Measurements from ENCODE around the gene MAP3K1. TPM values are rescaled to one million over a fixed set of nuclear protein-coding genes. Genes with fewer than 3 reads are reported as not detected.

The MAP3K1 gene
- total and polyA plus RNA-seq, 4 donors = 2.4 to 15.4 (median 6.7) TPM

DNA sequence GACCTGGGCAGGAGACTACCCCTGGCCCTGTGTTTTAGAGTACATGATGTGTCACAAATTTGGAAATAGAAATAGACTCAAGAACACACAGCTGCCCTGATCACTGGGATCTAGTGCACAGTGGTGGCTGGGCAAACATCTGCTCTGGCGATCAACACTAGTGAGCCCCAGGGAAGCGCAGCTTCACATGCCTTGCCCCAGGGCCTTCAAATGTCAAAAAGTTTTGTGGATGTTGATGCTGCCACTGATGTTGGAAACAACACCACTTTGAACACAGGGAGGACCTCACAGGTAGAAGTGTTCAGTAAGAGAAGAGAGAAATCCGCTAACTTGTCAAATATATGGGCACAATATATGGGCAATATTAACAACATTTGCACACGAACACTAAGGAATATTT, 7.1 kb upstream of the MAP3K1 start:
- DNase-seq (ENCODE audit: low spot score) = no peak
- TF ChIP-seq NR2F2 (IDR thresholded peaks at IDR 0.05) (no peak), RXRA (IDR thresholded peaks at IDR 0.05) (no peak), TAF1 (conservative IDR thresholded peaks at IDR 0.05) (no peak), EGR1 (IDR thresholded peaks at IDR 0.05; ENCODE audit: low read depth in 2 of 2) (no peak), YY1 (IDR thresholded peaks at IDR 0.05) (no peak), HNF4G (IDR thresholded peaks at IDR 0.05) (no peak), SP1 (IDR thresholded peaks at IDR 0.05) (no peak), FOXA1 (IDR thresholded peaks at IDR 0.05) (no peak), REST (IDR thresholded peaks at IDR 0.05) (no peak), FOXA2 (IDR thresholded peaks at IDR 0.05) (no peak), MAX (IDR thresholded peaks at IDR 0.05) (no peak), HNF4A (conservative IDR thresholded peaks at IDR 0.05) (no peak), CTCF (IDR thresholded peaks at IDR 0.05; ENCODE audit: low read depth, low read length, missing input control) (no peak), GABPA (IDR thresholded peaks at IDR 0.05 in 1 of 2, conservative IDR thresholded peaks at IDR 0.05 in 1 of 2) (no peak), RAD21 (IDR thresholded peaks at IDR 0.05) (no peak), ZBTB33 (IDR thresholded peaks at IDR 0.05) (no peak), JUND (IDR thresholded peaks at IDR 0.05) (no peak)
- TF ChIP-seq, protein P1, sequence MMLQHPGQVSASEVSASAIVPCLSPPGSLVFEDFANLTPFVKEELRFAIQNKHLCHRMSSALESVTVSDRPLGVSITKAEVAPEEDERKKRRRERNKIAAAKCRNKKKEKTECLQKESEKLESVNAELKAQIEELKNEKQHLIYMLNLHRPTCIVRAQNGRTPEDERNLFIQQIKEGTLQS (IDR thresholded peaks at IDR 0.05) = no peak
- 96% methylated on average over 4 of the region's 4 CpGs for WGBS

More for the DNA sequence above, 7.1 kb upstream of the MAP3K1 start:
- Histone ChIP-seq H3K4me1 (ENCODE audit: control insufficient read depth in 4 of 4, insufficient read depth in 4 of 4, low read length in 3 of 4) (no peaks in the 10 kb centered on the region), H3K27ac (ENCODE audit: low read depth in 1 of 2, low read length in 2 of 2) (no peak overlapping the region), H3K27me3 (ENCODE audit: control insufficient read depth in 4 of 4, insufficient read depth in 4 of 4, low read length in 3 of 4) (no peaks in the 10 kb centered on the region), H3K36me3 (ENCODE audit: control insufficient read depth in 4 of 4, insufficient read depth in 3 of 4, low read depth in 1 of 4, low read length in 3 of 4) (no peaks in the 10 kb centered on the region), H3K4me3 (ENCODE audit: low read depth in 1 of 3, low read length in 3 of 3) (no peak overlapping the region), H3K9ac (ENCODE audit: low read depth in 1 of 2, low read length in 2 of 2) (no peak overlapping the region), H3K9me3 (ENCODE audit: control insufficient read depth in 4 of 4, low read length in 3 of 4) (no peaks in the 10 kb centered on the region)
